ENCODE data around the gene MSX2.
"Not testable (repeated sequence)": the region's sequence is repeated elsewhere in the genome, so short reads cannot be mapped to it uniquely, and the experiment has no call there.

Gene MSX2

DNA sequence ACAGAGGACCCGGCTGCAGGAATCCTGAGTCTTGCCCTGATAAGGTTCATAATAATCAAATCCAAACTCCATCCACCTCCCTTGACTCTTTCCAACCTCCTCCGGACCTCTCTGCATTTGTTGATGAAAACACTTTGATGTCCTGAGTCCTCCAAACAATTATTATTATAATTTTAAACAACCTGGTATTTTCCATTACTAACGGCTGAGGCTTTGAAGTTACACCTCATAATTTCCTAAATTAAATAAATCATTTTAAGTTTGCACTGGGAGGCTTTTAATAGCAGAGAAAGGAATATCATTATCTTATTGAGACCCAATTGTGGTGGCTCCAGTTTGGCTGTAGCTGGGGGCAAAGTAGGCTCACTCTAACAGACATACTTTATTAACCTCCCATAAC is 9.5 kb downstream of the MSX2 start:
- no peak for DNase-seq

DNA sequence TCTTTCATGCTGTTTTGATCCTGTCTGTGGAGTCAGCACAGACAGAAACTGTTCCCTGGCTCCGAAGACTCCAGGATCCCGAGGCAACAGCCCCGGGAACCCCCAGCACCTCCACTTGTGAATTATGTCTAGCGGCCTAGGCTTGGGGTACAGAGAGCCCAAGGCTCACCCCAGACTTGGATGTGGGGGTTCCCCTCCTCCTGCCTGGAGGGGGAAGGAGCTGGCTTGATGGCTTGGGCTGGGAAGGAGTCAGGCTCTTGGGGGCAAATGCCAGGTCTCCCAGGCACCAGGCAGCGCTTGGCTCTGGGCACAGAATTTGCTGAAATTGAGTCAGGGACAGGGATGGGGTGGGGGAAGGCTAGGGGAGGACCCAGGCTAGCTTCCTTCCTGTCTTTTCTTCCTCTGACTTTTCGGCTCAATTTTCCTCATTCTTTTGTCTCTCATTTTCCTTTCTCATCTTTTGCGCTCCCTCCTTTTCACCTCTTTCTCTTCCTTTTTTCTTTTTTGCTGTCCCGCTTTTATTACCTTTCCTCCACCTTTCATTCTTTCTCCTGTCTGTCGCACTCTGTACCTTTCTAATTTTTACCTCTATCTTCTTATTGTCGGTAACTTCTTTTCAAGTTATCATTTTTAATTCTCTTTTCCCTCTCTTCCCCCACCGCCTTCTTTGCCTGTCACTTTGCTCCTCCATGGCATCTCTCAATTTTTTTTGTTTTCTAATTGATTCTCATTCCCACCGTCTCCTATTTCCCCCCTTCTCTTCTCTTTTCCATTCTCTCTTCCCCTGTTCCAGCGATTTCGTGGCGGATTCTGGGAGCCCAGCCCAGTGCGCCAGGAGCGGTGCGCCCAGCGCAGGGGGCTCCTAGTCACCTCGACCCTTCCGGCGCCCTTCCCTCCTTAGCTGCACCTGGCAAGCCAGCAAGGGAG is 10.5 kb downstream of the MSX2 start:
- DNase-seq = no peak

DNA sequence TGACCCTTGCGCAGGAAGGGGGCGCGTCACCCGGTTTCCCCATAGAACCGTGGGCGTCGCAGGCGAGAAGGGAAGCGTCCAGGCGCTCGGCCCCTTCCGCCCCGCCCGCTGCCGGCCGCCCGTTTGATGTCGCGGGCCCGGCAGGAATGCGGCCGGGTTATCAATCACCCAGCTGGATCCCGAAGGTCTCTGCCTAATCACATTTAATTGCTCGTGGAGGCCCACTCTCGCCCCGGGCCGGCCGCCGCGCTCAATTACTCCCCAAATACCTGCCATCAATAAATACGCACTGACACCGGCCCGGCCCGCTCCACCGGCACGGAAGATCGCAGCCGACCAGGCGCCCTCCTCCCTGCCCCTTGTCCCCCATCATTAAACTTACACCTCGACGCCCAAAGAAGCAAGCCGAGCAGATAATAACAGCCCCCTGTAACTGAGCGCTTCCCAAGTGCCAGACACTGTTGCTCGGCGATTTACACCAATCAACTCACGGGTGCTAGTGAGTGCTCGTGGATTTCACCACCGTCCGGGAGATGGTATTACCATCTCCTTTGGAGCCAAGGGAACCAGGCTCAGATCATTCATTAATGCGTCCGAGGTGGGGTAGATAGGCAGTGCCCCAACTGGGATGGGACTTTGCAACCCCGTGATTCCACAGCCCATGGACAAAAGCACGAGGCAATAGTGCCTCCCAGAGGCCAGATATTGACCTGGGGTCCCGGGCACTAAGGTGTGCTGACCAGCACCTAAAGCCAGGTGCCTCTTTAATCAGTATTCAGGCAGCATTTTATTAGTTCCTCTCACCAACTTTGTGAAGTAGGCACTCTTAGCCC is 11.3 kb downstream of the MSX2 start:
- DNase-seq = no peak

DNA sequence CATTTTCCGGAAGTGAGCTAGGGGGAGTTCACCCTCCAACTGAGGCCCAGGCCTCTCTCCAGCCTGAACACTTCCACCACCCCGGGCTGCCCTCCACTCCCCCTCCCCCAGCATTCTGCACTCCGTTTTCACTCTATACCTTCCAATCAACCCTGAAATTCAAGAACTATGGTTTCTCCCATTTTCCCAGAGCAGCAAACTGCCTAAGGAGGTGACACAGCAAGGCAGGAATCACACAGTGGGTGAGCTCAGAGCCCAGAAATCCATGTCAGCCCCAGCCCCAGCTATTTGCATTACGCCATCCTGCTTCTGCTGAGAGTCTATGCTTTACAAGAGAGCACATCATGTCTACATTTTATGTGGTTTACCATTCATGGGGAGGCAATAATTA is 11.9 kb downstream of the MSX2 start:
- no peak for DNase-seq

- no peak for DNase-seq
These were observed 12.4 kb downstream of the MSX2 start for GRCh38 chr5:174736777-174737176.

DNA sequence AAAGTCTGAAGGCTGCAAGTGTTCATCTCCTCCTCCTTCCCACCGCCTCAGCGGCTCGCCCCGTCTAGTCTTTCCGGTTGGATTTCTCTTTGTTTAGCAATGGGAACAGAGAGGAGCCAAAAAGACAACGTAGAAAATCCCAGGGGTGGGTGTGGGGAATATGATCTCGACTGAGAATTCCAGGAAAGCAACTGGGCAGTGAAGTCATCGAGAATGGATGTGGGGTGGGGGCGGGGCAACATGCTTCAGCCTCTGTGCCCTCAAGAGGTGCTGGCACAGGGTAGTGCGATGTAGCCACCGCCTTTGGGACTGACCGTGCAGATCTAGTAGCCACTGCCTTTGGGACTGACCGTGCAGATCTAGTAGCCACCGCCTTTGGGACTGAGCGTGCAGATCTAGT is 12.9 kb downstream of the MSX2 start:
- no peak for DNase-seq

- DNase-seq = no peak
These were observed 17.0 kb downstream of the MSX2 start for GRCh38 chr5:174741352-174741751.

- no peak for DNase-seq
These were observed 20.5 kb downstream of the MSX2 start for GRCh38 chr5:174744896-174745295.

- DNase-seq = no peak
These were observed 21.3 kb downstream of the MSX2 start for GRCh38 chr5:174745590-174746103.

DNA sequence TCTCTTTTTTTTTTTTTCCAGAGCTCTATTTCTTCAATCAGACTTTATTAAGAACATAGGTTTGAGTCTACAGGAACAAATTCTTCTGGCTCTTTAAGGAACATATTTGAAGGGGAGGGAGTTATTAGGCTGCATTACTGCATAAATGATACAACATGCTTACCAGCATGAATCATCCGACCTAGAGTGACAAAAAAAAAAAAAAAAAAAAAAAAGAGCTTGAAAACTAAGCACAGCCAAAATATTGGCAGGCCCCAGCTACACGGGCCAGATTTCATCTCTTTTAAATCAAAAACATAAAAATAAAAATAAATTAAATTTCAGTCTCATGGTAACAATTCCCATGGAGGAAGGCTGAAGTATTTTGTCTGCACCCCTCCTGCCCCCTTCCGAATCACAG is 26.3 kb downstream of the MSX2 start:
- DNase-seq = no peak

GRCh38 chr5:174751154-174752000 is 27.0 kb downstream of the MSX2 start:
- DNase-seq = no peak

GRCh38 chr5:174752121-174752520 is 27.7 kb downstream of the MSX2 start:
- DNase-seq = no peak

DNA sequence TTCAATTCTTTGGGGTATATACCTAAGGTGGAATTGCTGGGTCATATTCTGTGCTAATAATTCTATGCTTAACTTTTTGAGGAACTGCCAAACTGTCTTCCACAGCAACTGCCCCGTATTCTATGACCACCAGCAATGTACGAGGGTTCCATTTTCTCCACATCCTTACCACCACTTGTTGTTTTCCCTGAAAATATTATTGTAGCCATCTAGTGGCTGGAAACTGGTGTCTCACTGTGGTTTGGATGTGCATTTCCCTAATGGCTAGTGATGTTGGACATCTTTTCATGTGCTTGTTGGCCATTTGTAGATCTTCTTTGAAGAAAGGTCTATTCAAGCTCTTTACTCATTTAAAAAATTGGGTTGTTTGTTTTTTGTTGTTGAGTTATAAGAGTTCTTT is 30.7 kb downstream of the MSX2 start:
- DNase-seq = no peak

- no peak for DNase-seq
These were observed 34.7 kb downstream of the MSX2 start for GRCh38 chr5:174759091-174759490.

GRCh38 chr5:174760721-174761120 is 36.3 kb downstream of the MSX2 start:
- no peak for DNase-seq

DNA sequence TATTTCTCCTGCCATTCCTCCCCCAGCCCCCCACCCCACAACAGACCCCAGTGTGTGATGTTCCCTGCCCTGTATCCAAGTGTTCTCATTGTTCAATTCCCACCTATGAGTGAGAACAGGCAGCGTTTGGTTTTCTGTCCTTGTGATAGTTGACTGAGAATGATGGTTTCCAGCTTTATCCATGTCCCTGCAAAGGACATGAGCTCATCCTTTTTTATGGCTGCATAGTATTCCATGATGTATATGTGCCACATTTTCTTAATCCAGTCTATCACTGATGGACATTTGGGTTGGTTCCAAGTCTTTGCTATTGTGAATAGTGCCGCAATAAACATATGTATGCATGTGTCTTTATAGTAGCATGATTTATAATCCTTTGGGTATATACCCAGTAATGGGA is 37.0 kb downstream of the MSX2 start:
- DNase-seq = not testable (repeated sequence)

- no peak for DNase-seq
These were observed 39.9 kb downstream of the MSX2 start for GRCh38 chr5:174764309-174764708.

DNA sequence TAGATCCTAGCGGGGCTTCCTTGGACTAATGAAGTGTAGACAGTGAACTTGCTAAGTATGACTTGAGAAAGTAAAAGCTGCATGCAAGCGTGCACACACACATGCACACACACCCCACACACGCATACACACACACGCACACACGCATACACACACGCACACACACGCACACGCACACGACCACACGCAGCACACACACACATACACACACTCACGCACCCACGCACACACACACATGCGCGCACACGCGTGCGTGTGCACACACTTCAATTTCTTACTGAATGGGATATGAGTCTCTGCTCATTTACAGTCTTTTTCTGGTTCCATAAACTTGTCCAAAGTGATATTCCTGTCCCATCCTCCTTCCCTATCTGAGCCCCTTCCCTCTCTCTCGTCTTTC is 41.2 kb downstream of the MSX2 start:
- DNase-seq = no peak

- DNase-seq = no peak
These were observed 43.3 kb downstream of the MSX2 start for GRCh38 chr5:174767670-174768069.

DNA sequence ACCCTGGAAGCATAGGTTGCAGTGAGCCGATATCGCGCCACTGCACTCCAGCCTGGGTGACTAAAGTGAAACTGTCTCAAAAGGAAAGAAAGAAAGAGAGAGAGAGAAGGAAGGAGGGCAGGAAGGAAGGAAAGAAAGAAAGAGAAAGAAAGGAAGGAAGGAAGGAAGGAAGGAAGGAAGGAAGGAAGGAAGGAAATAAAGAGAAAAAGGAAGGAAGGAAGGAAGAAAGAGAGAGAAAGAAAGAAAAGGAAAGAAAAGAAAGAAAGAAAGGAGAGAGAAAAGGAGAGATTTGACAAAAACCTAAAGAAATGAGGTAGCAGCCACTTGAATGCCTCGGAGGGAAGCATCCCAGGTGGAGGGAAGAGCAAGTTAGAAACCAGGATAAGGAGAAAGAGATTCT is 44.6 kb downstream of the MSX2 start:
- no peak for DNase-seq

DNA sequence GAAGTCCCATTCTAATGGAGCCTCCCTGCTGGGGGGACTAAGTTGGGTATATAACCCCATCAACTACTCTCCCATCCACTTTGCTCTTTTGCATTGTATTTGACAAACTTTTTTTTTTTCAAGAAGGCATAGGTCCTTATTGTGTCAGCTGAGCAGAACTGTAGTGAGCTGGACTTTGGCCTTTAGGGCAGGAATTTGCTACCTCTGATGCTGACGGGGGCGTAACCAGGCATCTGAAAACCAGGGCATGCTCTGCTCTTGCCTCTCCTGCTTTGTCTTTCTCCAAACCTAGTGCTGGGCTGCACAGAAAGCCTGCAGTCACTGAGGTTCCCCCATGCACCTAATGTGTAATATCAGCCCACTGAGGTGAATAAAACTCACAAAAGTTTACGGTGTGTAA is 49.0 kb downstream of the MSX2 start:
- DNase-seq = no peak

- DNase-seq = no peak
These were observed 50.7 kb downstream of the MSX2 start for GRCh38 chr5:174775081-174775480.

DNA sequence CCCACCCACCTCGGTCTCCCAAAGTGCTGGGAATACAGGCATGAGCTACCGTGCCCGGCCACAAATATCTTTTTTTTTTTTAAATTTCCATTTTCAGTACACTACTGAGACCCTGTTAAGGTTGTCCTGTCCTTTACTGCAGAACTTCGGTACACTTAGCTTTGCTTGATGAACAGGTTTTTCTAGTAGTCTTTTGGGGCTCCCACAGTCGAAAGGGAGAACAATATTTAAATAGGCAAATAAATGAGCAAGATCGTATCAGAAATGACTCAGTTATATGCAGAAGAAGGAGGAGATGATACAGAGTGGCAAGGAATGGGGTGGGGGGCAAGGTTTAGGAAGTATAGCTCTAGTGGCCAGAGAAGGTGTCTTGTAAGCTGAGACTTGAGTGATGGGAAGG is 52.7 kb downstream of the MSX2 start:
- no peak for DNase-seq

Measured in hippocampal formation (tissue), 2 donors.